Neural cell (in vitro differentiated cells): ENCODE measurements around the gene ERMAP. TPM values are rescaled to one million over a fixed set of nuclear protein-coding genes. Genes with fewer than 3 reads are reported as not detected.

Source experiments
- H2AFZ ChIP-seq: fragments of 200-600, 300-800 bp; sonication (generic), shearing (Covaris generic); 2 replicates; pipeline ENCODE4 v1.6.0; 2014; ENCODE audit warnings: low read depth, mild to moderate bottlenecking, antibody characterized with exemption, low read length, moderate library complexity
- H3F3A ChIP-seq: fragments of 200-600 bp; shearing (Covaris generic); 2 replicates; pipeline ENCODE4 v1.6.1; 2016; ENCODE audit warnings: mild to moderate bottlenecking, moderate library complexity, mixed read lengths, antibody characterized with exemption, low read length; ENCODE audit not compliant: insufficient read depth, poor library complexity, severe bottlenecking
- H3K27ac ChIP-seq: fragments of 200-600, 300-800 bp; sonication (generic), shearing (Covaris generic); 2 replicates; pipeline ENCODE4 v1.5.1; 2014; ENCODE audit warnings: mild to moderate bottlenecking, low read length, moderate library complexity
- H3K27me3 ChIP-seq: fragments of 300-800, 200-600 bp; sonication (generic), shearing (Covaris generic); 2 replicates; pipeline ENCODE4 v1.6.0; 2014; ENCODE audit warnings: mild to moderate bottlenecking, low read depth, low read length, moderate library complexity; ENCODE audit not compliant: insufficient read depth
- H3K36me3 ChIP-seq: fragments of 300-800, 200-600 bp; sonication (generic), shearing (Covaris generic); 2 replicates; pipeline ENCODE4 v1.5.1; 2014; ENCODE audit warnings: mild to moderate bottlenecking, antibody characterized with exemption, low read length, moderate library complexity; ENCODE audit not compliant: insufficient read depth
- H3K4me2 ChIP-seq: fragments of 300-800, 200-600 bp; sonication (generic), shearing (Covaris generic); 2 replicates; pipeline ENCODE4 v1.6.0; 2014; ENCODE audit warnings: mild to moderate bottlenecking, low read length
- H3K4me3 ChIP-seq: fragments of 300-800, 200-600 bp; sonication (generic), shearing (Covaris generic); 2 replicates; pipeline ENCODE4 v1.5.1; 2014; ENCODE audit warnings: mild to moderate bottlenecking, low read length, moderate library complexity
- H3K79me2 ChIP-seq: fragments of 200-600 bp; shearing (Covaris generic); replicated peaks from 2 replicates; pipeline ENCODE4 v1.6.0; 2014; ENCODE audit warnings: mild to moderate bottlenecking, low read length, moderate library complexity; ENCODE audit not compliant: insufficient read depth
- H3K9ac ChIP-seq: fragments of 300-800, 200-600 bp; sonication (generic), shearing (Covaris generic); 2 replicates; pipeline ENCODE4 v1.6.1; 2016; ENCODE audit warnings: mild to moderate bottlenecking, low read length, mixed read lengths
- H3K9me2 ChIP-seq: fragments of 200-600 bp; shearing (Covaris generic); 2 replicates; pipeline ENCODE4 v1.6.1; 2016; ENCODE audit warnings: mild to moderate bottlenecking, low read length, mixed read lengths; ENCODE audit not compliant: insufficient read depth
- H3K9me3 ChIP-seq: fragments of 200-600, 300-800 bp; sonication (generic), shearing (Covaris generic); 2 replicates; pipeline ENCODE4 v1.6.1; 2016; ENCODE audit warnings: mild to moderate bottlenecking, mixed run types, low read length, moderate library complexity, mixed read lengths
- H4K20me1 ChIP-seq: fragments of 200-600 bp; shearing (Covaris generic); 2 replicates; pipeline ENCODE4 v1.6.1; 2016; ENCODE audit warnings: mild to moderate bottlenecking, mixed run types; ENCODE audit not compliant: insufficient read depth
- CTCF ChIP-seq: fragments of 450-650 bp; IDR thresholded peaks from 2 replicates; pipeline ENCODE4 v1.5.1; 2014; ENCODE audit warnings: antibody characterized with exemption, mild to moderate bottlenecking, moderate library complexity; ENCODE audit not compliant: poor library complexity, severe bottlenecking
- EP300 ChIP-seq: fragments of 450-650 bp; conservative IDR thresholded peaks from 2 replicates; pipeline ENCODE4 v1.6.1; 2014; ENCODE audit warnings: antibody characterized with exemption, mild to moderate bottlenecking, moderate library complexity; ENCODE audit not compliant: poor library complexity, severe bottlenecking
- EZH2 ChIP-seq: fragments of 200-600, 300-800 bp; shearing (Covaris generic), sonication (generic); IDR thresholded peaks from 2 replicates; pipeline ENCODE4 v1.6.1; 2014; ENCODE audit warnings: antibody characterized with exemption, low read length, borderline replicate concordance, mild to moderate bottlenecking; ENCODE audit not compliant: insufficient read depth, poor library complexity, severe bottlenecking
- MXI1 ChIP-seq: fragments of 450-650 bp; conservative IDR thresholded peaks from 2 replicates; pipeline ENCODE4 v1.6.1; 2014; ENCODE audit warnings: antibody characterized with exemption, mild to moderate bottlenecking; ENCODE audit not compliant: poor library complexity, severe bottlenecking
- POLR2AphosphoS5 ChIP-seq: IDR thresholded peaks from 2 replicates; pipeline ENCODE4 v1.6.1; 2012
- RAD21 ChIP-seq: fragments of 450-650 bp; conservative IDR thresholded peaks from 2 replicates; pipeline ENCODE4 v1.6.1; 2014; ENCODE audit warnings: antibody characterized with exemption, mild to moderate bottlenecking, moderate library complexity
- REST ChIP-seq: IDR thresholded peaks from 2 replicates; pipeline ENCODE4 v1.6.1; 2012; ENCODE audit warnings: borderline replicate concordance
- SMC3 ChIP-seq: fragments of 450-650 bp; conservative IDR thresholded peaks from 2 replicates; pipeline ENCODE4 v1.6.1; 2014; ENCODE audit warnings: antibody characterized with exemption, mild to moderate bottlenecking, moderate library complexity; ENCODE audit not compliant: poor library complexity
- TAF1 ChIP-seq: IDR thresholded peaks from 2 replicates; pipeline ENCODE4 v1.6.1; 2012; ENCODE audit warnings: low read depth
- polyA plus RNA-seq: library from polyadenylated mRNA; depleted of rRNA; stranded (reverse); fragments of >200 nt; gene quantifications from 2 replicates; pipeline ENCODE4 v1.2.3, GENCODE V29; 2014

The ERMAP gene
- polyA plus RNA-seq, 1 donor from 2014 or later: 10.6 TPM

- Histone ChIP-seq H4K20me1 (no peaks in the 10 kb centered on the region), H3K27ac (no peak overlapping the region), H3F3A (no peaks in the 10 kb centered on the region), H3K4me2 (no peak overlapping the region), H3K79me2 (no peaks in the 10 kb centered on the region), H3K36me3 (no peaks in the 10 kb centered on the region), H2AFZ (no peak overlapping the region), H3K27me3 (no peaks in the 10 kb centered on the region), H3K9me2 (no peaks in the 10 kb centered on the region), H3K4me3 (no peak overlapping the region), H3K9ac (no peak overlapping the region), H3K9me3 (no peaks in the 10 kb centered on the region)
- no peak for TF ChIP-seq MXI1
- TF ChIP-seq SMC3: no peak
- TF ChIP-seq RAD21: no peak
- no peak for TF ChIP-seq TAF1
- TF ChIP-seq EZH2: no peak
- no peak for TF ChIP-seq EP300
- TF ChIP-seq CTCF: no peak
- TF ChIP-seq POLR2AphosphoS5: no peak
- no peak for TF ChIP-seq REST
These were observed 19.5 kb upstream of the ERMAP start for GRCh38 chr1:42797414-42797813.

GRCh38 chr1:42797979-42798378, 18.9 kb upstream of the ERMAP start:
- Histone ChIP-seq H3K9me2 (no peaks in the 10 kb centered on the region), H3F3A (no peaks in the 10 kb centered on the region)
- no peak for TF ChIP-seq RAD21
- TF ChIP-seq POLR2AphosphoS5: no peak
- TF ChIP-seq CTCF: no peak
- TF ChIP-seq EP300: no peak
- no peak for TF ChIP-seq TAF1
- TF ChIP-seq MXI1: no peak
- TF ChIP-seq REST: no peak
- TF ChIP-seq SMC3: no peak
- no peak for TF ChIP-seq EZH2

More at GRCh38 chr1:42797979-42798378, 18.9 kb upstream of the ERMAP start:
- H3K27me3 ChIP-seq: no peaks in the 10 kb centered on the region
- H4K20me1 ChIP-seq: no peaks in the 10 kb centered on the region
- H3K36me3 ChIP-seq: no peaks in the 10 kb centered on the region
- no peak overlapping the region for H3K4me2 ChIP-seq
- H3K27ac ChIP-seq: no peak overlapping the region
- H3K9me3 ChIP-seq: no peaks in the 10 kb centered on the region
- H2AFZ ChIP-seq: no peak overlapping the region
- H3K4me3 ChIP-seq: no peak overlapping the region
- no peak overlapping the region for H3K9ac ChIP-seq
- H3K79me2 ChIP-seq: no peaks in the 10 kb centered on the region
